HepG2 (cell line): Measurements from ENCODE around the gene GPT2. TPM values are rescaled to one million over a fixed set of nuclear protein-coding genes. Genes with fewer than 3 reads are reported as not detected.

Experiments
- ATAC-seq: fragments of 200-7000 bp; cut with Tn5 transposase; 3 replicates; pipeline ENCODE4 v1.9.1; 2020; ENCODE audit warnings: mild to moderate bottlenecking, moderate library complexity
- BruUV-seq: library from RNA; stranded (reverse); fragments of 400-500 nt; replicated peaks from 2 replicates; lab custom pipeline; 2021; lab: Mats Ljungman, UMichigan
- CTCF ChIA-PET: fragments of 300-600 bp; formaldehyde crosslinking; extraction: SDS; loops from one replicate; lab custom pipeline; 2021; ENCODE audit warnings: low total read pairs, inconsistent platforms, low intra/inter-chr PET ratio; lab: Yijun Ruan, JAX
- POLR2A ChIA-PET: fragments of 350-600 bp; sonication (Branson Sonifier 250); formaldehyde crosslinking; loops from one replicate; lab custom pipeline; 2020; ENCODE audit warnings: antibody characterized with exemption, inconsistent platforms; lab: Yijun Ruan, JAX
- DNase-seq: peaks from one replicate; pipeline ENCODE4 v3.0.0-alpha.2; 2015; ENCODE audit warnings: low spot score
- FAIRE-seq: peaks from 3 replicates; lab custom pipeline; 2011; peaks lifted over from hg19 to GRCh38; lab: Jason Lieb, UNC
- H2AFZ ChIP-seq: one replicate; pipeline ENCODE4 v1.6.1; 2011; ENCODE audit warnings: low read length, inconsistent platforms
- H3K27ac ChIP-seq: fragments of 300-600 bp; 3 replicates; pipeline ENCODE4 v1.8.0; 2011; ENCODE audit warnings: mixed run types, mild to moderate bottlenecking, mixed read lengths, low read length, inconsistent platforms; ENCODE audit not compliant: insufficient read depth; ENCODE audit errors: extremely low read length
- H3K27me3 ChIP-seq, 2 experiments: fragments of 200-600 bp in 1 of 2; 2 replicates in 1 of 2; 3 replicates in 1 of 2; pipeline versions ENCODE4 v1.6.0 to v1.8.0; 2011; ENCODE audit warnings: low read length in 2 of 2, mild to moderate bottlenecking in 2 of 2, moderate library complexity in 2 of 2, inconsistent platforms in 1 of 2; ENCODE audit not compliant: insufficient read depth in 2 of 2, control insufficient read depth in 1 of 2
- H3K36me3 ChIP-seq, 2 experiments: fragments of 200-600 bp in 1 of 2; replicated peaks in 1 of 2; 2 replicates in 1 of 2; 3 replicates in 1 of 2; pipeline versions ENCODE4 v1.5.1 to v1.8.0; 2011; ENCODE audit warnings: low read length in 2 of 2, inconsistent platforms in 1 of 2; ENCODE audit not compliant: insufficient read depth in 2 of 2, control insufficient read depth in 1 of 2
- H3K4me1 ChIP-seq: 2 replicates; pipeline ENCODE4 v1.5.1; 2012; ENCODE audit warnings: low read length, inconsistent platforms; ENCODE audit not compliant: insufficient read depth
- H3K4me2 ChIP-seq: 2 replicates; pipeline ENCODE4 v1.6.0; 2011; ENCODE audit warnings: low read depth, low read length, inconsistent platforms
- H3K4me3 ChIP-seq, 3 experiments: fragments of 200-600 bp in 1 of 3; sonication (generic), shearing (Covaris generic) in 1 of 3; replicated peaks in 1 of 3; 2 replicates each; pipeline ENCODE4 v1.5.1; 2011 to 2016; ENCODE audit warnings: low read length in 3 of 3, inconsistent platforms in 2 of 3, low read depth in 2 of 3, mild to moderate bottlenecking in 2 of 3, control low read depth in 1 of 3, mixed read lengths in 1 of 3; ENCODE audit not compliant: insufficient read depth in 1 of 3
- H3K79me2 ChIP-seq: one replicate; pipeline ENCODE4 v1.6.1; 2011; ENCODE audit warnings: low read length, inconsistent platforms; ENCODE audit not compliant: insufficient read depth
- H3K9ac ChIP-seq: 2 replicates; pipeline ENCODE4 v1.6.0; 2011; ENCODE audit warnings: mild to moderate bottlenecking, low read depth, low read length, inconsistent platforms; ENCODE audit not compliant: insufficient read depth
- H3K9me3 ChIP-seq: 2 replicates; pipeline ENCODE4 v1.5.1; 2012; ENCODE audit warnings: mild to moderate bottlenecking, low read length
- H4K20me1 ChIP-seq: 2 replicates; pipeline ENCODE4 v1.6.0; 2011; ENCODE audit warnings: inconsistent platforms, mild to moderate bottlenecking, low read length, moderate library complexity; ENCODE audit not compliant: insufficient read depth
- AGO2 ChIP-seq: fragments of 200-400 bp; formaldehyde crosslinking; optimal IDR thresholded peaks from 2 replicates; pipeline ENCODE3; 2017; ENCODE audit warnings: mild to moderate bottlenecking, low read depth, low read length, moderate library complexity
- HOXA3 ChIP-seq: sonication (generic); formaldehyde crosslinking; IDR thresholded peaks from 2 replicates; pipeline ENCODE4 v1.5.0; 2020; ENCODE audit warnings: missing genetic modification reagents
- HOXA9 ChIP-seq: sonication (generic); formaldehyde crosslinking; IDR thresholded peaks from 2 replicates; pipeline ENCODE4 v1.8.1; 2022; ENCODE audit warnings: missing genetic modification reagents, mild to moderate bottlenecking, moderate library complexity, borderline replicate concordance
- NFE2L2 ChIP-seq: fragments of 150-350 bp; IDR thresholded peaks from 2 replicates; pipeline ENCODE4 v1.6.1; 2014; ENCODE audit warnings: low read length
- POLR2G ChIP-seq: fragments of 200-400 bp; formaldehyde crosslinking; IDR thresholded peaks from 2 replicates; pipeline ENCODE4 v1.6.1; 2018; ENCODE audit warnings: mild to moderate bottlenecking, low read depth, low read length, moderate library complexity
- RBM22 ChIP-seq: fragments of 200-400 bp; formaldehyde crosslinking; optimal IDR thresholded peaks from 2 replicates; pipeline ENCODE3; 2017; ENCODE audit warnings: mild to moderate bottlenecking, low read length, moderate library complexity
- YEATS4 ChIP-seq: sonication (generic); formaldehyde crosslinking; IDR thresholded peaks from 2 replicates; pipeline ENCODE4 v1.4.0; 2020; ENCODE audit warnings: missing genetic modification reagents, borderline replicate concordance
- ZC3H13 ChIP-seq: sonication (generic); formaldehyde crosslinking; IDR thresholded peaks from 2 replicates; pipeline ENCODE4 v1.8.1; 2023; ENCODE audit warnings: mild to moderate bottlenecking, missing genetic modification reagents, moderate library complexity
- WGBS: methylation state at CpG from one replicate; pipeline ENCODE4 v1.1.6; 2017; ENCODE audit warnings: low lambda C conversion rate; 5-methylcytosine and 5-hydroxymethylcytosine counted together
- in situ Hi-C: cut with HindIII; loops from 2 replicates; pipeline ENCODE4 v1.10.0; 2017; ENCODE audit warnings: low pct_unique_long_range_greater_than_20kb; ENCODE audit not compliant: extremely low pct_ligation_motif_present
- intact Hi-C: fragments of 100-400 bp; cut with micrococcal nuclease; formaldehyde crosslinking; loops from one replicate; pipeline ENCODE4 v1.10.0; 2022; ENCODE audit not compliant: unreplicated experiment
- polyA plus RNA-seq, 8 experiments: library from polyadenylated mRNA; depleted of rRNA in 3 of 8; stranded (reverse) in 7 of 8; unstranded in 1 of 8; fragments of >200 nt; fragmentation: Illumina TruSeq in 4 of 8; extraction: Trizol in 4 of 8; gene quantifications; 2 replicates each; pipeline versions ENCODE4 v1.2.1 to v1.2.3, GENCODE V29; 2011 to 2016; ENCODE audit warnings: low read depth in 4 of 8, missing spikeins in 1 of 8, mixed read lengths in 1 of 8; ENCODE audit not compliant: insufficient read depth in 1 of 8
- total RNA-seq, 5 experiments: library from RNA; depleted of rRNA; stranded (reverse); fragments of >200 nt; fragmentation: Illumina TruSeq; extraction: Trizol; gene quantifications; 2 replicates each; pipeline ENCODE4 v1.2.3, GENCODE V29; 2016; ENCODE audit warnings: low read depth in 1 of 5
- TF ChIP-seq, protein P1 (sequence below): IDR thresholded peaks from 2 replicates; pipeline ENCODE4 v1.6.1; 2018; ENCODE audit warnings: missing genetic modification reagents
- TF ChIP-seq, protein P2 (sequence below): sonication (generic); formaldehyde crosslinking; IDR thresholded peaks from 2 replicates; pipeline ENCODE4 v1.9.0; 2021; ENCODE audit warnings: missing genetic modification reagents, borderline replicate concordance

GPT2 gene
- total and polyA plus RNA-seq, 2 of the 13 experiments (the other 11 are each of a cell fraction or from before 2014, with no cell fraction given), result 138 to 267 TPM

DNA sequence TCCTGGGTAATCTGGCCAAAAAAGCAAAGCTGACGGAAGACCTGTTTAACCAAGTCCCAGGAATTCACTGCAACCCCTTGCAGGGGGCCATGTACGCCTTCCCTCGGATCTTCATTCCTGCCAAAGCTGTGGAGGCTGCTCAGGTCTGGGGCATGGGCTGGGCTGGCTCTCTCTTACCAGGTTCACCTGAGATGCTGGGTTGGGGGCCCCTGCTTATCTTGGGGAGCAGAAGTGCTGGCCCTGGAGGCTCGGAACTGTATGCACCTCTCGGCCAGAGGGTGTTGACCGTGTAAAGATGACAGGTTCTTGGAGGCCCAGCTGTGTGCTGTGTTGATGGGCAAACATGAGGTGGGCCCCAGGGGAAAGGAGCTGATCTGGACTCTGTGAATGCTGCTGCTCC, 40.2 kb downstream of the GPT2 start:
- Histone ChIP-seq H3K4me2 (no peak overlapping the region), H3K27me3 (no peaks in the 10 kb centered on the region), H3K9me3 (no peaks in the 10 kb centered on the region), H2AFZ (no peak overlapping the region), H3K36me3 (peaks cover 73 to 94% of the 10 kb centered on the region in 2 experiments), H3K9ac (no peak overlapping the region), H4K20me1 (peaks cover 36% of the 10 kb centered on the region), H3K27ac (no peak overlapping the region), H3K4me1 (peaks cover 15% of the 10 kb centered on the region), H3K79me2 (no peaks in the 10 kb centered on the region), H3K4me3 (no peak overlapping the region)
- peak; percentile 52 for TF ChIP-seq AGO2
- no peak for TF ChIP-seq YEATS4 (CRISPR knock-in tag)
- peak; percentile 29; the same call in 1 of the 2 replicates for TF ChIP-seq POLR2G
- no peak for TF ChIP-seq HOXA3 (CRISPR knock-in tag)
- 0 out of 2 replicates have a peak, but pooled peaks have one; percentile 23 for TF ChIP-seq ZC3H13 (CRISPR knock-in tag)
- TF ChIP-seq, protein P1, sequence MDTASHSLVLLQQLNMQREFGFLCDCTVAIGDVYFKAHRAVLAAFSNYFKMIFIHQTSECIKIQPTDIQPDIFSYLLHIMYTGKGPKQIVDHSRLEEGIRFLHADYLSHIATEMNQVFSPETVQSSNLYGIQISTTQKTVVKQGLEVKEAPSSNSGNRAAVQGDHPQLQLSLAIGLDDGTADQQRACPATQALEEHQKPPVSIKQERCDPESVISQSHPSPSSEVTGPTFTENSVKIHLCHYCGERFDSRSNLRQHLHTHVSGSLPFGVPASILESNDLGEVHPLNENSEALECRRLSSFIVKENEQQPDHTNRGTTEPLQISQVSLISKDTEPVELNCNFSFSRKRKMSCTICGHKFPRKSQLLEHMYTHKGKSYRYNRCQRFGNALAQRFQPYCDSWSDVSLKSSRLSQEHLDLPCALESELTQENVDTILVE (CRISPR knock-in tag), result no peak
- peak; percentile 13 for TF ChIP-seq RBM22
- TF ChIP-seq NFE2L2, result no peak
- TF ChIP-seq HOXA9 (CRISPR knock-in tag), result 0 out of 2 replicates have a peak, but pooled peaks have one; percentile 51
- TF ChIP-seq, protein P2, sequence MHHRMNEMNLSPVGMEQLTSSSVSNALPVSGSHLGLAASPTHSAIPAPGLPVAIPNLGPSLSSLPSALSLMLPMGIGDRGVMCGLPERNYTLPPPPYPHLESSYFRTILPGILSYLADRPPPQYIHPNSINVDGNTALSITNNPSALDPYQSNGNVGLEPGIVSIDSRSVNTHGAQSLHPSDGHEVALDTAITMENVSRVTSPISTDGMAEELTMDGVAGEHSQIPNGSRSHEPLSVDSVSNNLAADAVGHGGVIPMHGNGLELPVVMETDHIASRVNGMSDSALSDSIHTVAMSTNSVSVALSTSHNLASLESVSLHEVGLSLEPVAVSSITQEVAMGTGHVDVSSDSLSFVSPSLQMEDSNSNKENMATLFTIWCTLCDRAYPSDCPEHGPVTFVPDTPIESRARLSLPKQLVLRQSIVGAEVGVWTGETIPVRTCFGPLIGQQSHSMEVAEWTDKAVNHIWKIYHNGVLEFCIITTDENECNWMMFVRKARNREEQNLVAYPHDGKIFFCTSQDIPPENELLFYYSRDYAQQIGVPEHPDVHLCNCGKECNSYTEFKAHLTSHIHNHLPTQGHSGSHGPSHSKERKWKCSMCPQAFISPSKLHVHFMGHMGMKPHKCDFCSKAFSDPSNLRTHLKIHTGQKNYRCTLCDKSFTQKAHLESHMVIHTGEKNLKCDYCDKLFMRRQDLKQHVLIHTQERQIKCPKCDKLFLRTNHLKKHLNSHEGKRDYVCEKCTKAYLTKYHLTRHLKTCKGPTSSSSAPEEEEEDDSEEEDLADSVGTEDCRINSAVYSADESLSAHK (CRISPR knock-in tag), result no peak
- 100% methylated on average over 6 of the region's 6 CpGs for WGBS
- intact Hi-C loops (no loop called here), in situ Hi-C loops (no loop called here)
- ATAC-seq (no peak), FAIRE-seq (no peak), DNase-seq (no peak)
- ChIA-PET CTCF (no interaction called here), POLR2A (no interaction called here)
- no TSS peak for BruUV-seq
